Measurements from ENCODE around the gene ADRB2. TPM values are rescaled to one million over a fixed set of nuclear protein-coding genes. Genes with fewer than 3 reads are reported as not detected.

The ADRB2 gene
- total and polyA plus RNA-seq, 2 of the 13 experiments (the other 11 are each of a cell fraction or from before 2014, with no cell fraction given): not detected

- no peaks in the 10 kb centered on the region for H3K4me1 ChIP-seq (ENCODE audit: insufficient read depth, low read length)
These were observed 5.5 kb downstream of the ADRB2 start for GRCh38 chr5:148831590-148832565.

DNA sequence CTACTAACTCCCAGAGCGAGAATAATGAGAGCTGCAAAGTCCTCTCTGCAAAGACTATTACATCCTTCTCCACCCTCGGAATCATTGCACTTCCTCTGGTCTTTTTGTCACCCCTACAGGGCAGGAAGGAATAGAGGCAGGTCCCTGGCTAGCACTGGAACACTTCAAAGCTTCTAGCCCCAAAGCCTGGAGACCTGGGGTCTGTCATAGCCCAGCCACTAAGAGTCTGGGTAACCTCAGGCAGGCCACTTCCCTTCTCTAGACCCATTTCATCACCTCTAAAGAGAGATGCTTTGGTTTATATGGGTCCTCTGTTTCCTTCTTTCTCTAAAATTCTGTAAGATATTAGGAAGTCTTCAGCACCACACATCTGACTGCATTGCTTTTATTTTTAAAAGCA lies 6.7 kb downstream of the ADRB2 start:
- POLR2A ChIA-PET: no interaction called here
- DNase-seq (ENCODE audit: low spot score) (no peak), ATAC-seq (no peak), FAIRE-seq (no peak)
- Histone ChIP-seq H4K20me1 (ENCODE audit: insufficient read depth, low read length) (no peaks in the 10 kb centered on the region), H3K9ac (ENCODE audit: insufficient read depth, low read depth, low read length) (no peak overlapping the region), H3K36me3 (replicated peaks in 1 of 2; ENCODE audit: control insufficient read depth in 1 of 2, insufficient read depth in 2 of 2, low read length in 2 of 2) (no peaks in the 10 kb centered on the region), H3K4me3 (replicated peaks in 1 of 3; ENCODE audit: insufficient read depth in 1 of 3, low read depth in 2 of 3, low read length in 3 of 3) (no peak overlapping the region), H3K9me3 (ENCODE audit: low read length) (no peaks in the 10 kb centered on the region), H3K79me2 (ENCODE audit: insufficient read depth, low read length) (no peaks in the 10 kb centered on the region), H3K4me1 (ENCODE audit: insufficient read depth, low read length) (no peaks in the 10 kb centered on the region), H3K27me3 (ENCODE audit: control insufficient read depth in 1 of 2, insufficient read depth in 2 of 2, low read length in 2 of 2) (no peaks in the 10 kb centered on the region), H3K4me2 (ENCODE audit: low read depth, low read length) (no peak overlapping the region), H2AFZ (ENCODE audit: low read length) (no peak overlapping the region), H3K27ac (ENCODE audit: extremely low read length, insufficient read depth, low read length) (no peak overlapping the region)
- intact Hi-C loops (cut with micrococcal nuclease; ENCODE audit: unreplicated experiment): no loop called here
- in situ Hi-C loops (cut with HindIII; ENCODE audit: extremely low pct_ligation_motif_present, low pct_unique_long_range_greater_than_20kb): no loop called here
- TF ChIP-seq HOXD1 (CRISPR knock-in tag; IDR thresholded peaks at IDR 0.05): no peak
- no peak for TF ChIP-seq FOXP1 (IDR thresholded peaks at IDR 0.05)
- no peak for TF ChIP-seq FOXP1 (CRISPR knock-in tag; IDR thresholded peaks at IDR 0.05)
- TF ChIP-seq KLF11 (CRISPR knock-in tag; IDR thresholded peaks at IDR 0.05): no peak
- TF ChIP-seq ZNF136 (CRISPR knock-in tag; IDR thresholded peaks at IDR 0.05; ENCODE audit: low read depth): no peak
- WGBS (ENCODE audit: low lambda C conversion rate): 7% methylated on average over 2 of the region's 2 CpGs
- no TSS peak for BruUV-seq (replicated peaks)
- CTCF ChIA-PET (ENCODE audit: low intra/inter-chr PET ratio, low total read pairs): no interaction called here

More at GRCh38 chr5:148831590-148832565, 5.5 kb downstream of the ADRB2 start:
- Histone ChIP-seq H3K27ac (ENCODE audit: extremely low read length, insufficient read depth, low read length) (no peak overlapping the region), H3K4me2 (ENCODE audit: low read depth, low read length) (no peak overlapping the region), H3K9me3 (ENCODE audit: low read length) (no peaks in the 10 kb centered on the region), H3K4me3 (replicated peaks in 1 of 3; ENCODE audit: insufficient read depth in 1 of 3, low read depth in 2 of 3, low read length in 3 of 3) (no peak overlapping the region), H3K9ac (ENCODE audit: insufficient read depth, low read depth, low read length) (no peak overlapping the region), H3K27me3 (ENCODE audit: control insufficient read depth in 1 of 2, insufficient read depth in 2 of 2, low read length in 2 of 2) (peaks cover 0 to under 1% of the 10 kb centered on the region in 2 experiments; a peak in 1 of 5 replicates), H3K36me3 (replicated peaks in 1 of 2; ENCODE audit: control insufficient read depth in 1 of 2, insufficient read depth in 2 of 2, low read length in 2 of 2) (no peaks in the 10 kb centered on the region), H2AFZ (ENCODE audit: low read length) (no peak overlapping the region), H4K20me1 (ENCODE audit: insufficient read depth, low read length) (no peaks in the 10 kb centered on the region), H3K79me2 (ENCODE audit: insufficient read depth, low read length) (no peaks in the 10 kb centered on the region)
- intact Hi-C loops (cut with micrococcal nuclease; ENCODE audit: unreplicated experiment) (no loop called here), in situ Hi-C loops (cut with HindIII; ENCODE audit: extremely low pct_ligation_motif_present, low pct_unique_long_range_greater_than_20kb) (no loop called here)
- ATAC-seq: no peak
- no peak for FAIRE-seq
- DNase-seq (ENCODE audit: low spot score): no peak
- 10% methylated on average over 8 of the region's 8 CpGs for WGBS (ENCODE audit: low lambda C conversion rate)
- POLR2A ChIA-PET: no interaction called here
- CTCF ChIA-PET (ENCODE audit: low intra/inter-chr PET ratio, low total read pairs): no interaction called here
- TF ChIP-seq SIN3B (IDR thresholded peaks at IDR 0.05; ENCODE audit: low read length) (no peak), RFXANK (CRISPR knock-in tag; IDR thresholded peaks at IDR 0.05) (no peak), ZNF781 (CRISPR knock-in tag; IDR thresholded peaks at IDR 0.05; ENCODE audit: borderline replicate concordance, not compliant biosample characterization) (no peak), ZSCAN21 (CRISPR knock-in tag; IDR thresholded peaks at IDR 0.05; ENCODE audit: borderline replicate concordance) (no peak), NFE2L2 (IDR thresholded peaks at IDR 0.05; ENCODE audit: low read length) (no peak), PPARG (CRISPR knock-in tag; conservative IDR thresholded peaks at IDR 0.05) (no peak), SRSF4 (IDR thresholded peaks at IDR 0.05; ENCODE audit: low read depth, low read length, poor library complexity, severe bottlenecking) (no peak)
- no TSS peak for BruUV-seq (replicated peaks)

Data from HepG2 (cell line).